Panc1 (cell line): Measurements from ENCODE around the gene TMUB2.

Source experiments
- CTCF ChIP-seq: fragments of 450-650 bp; IDR thresholded peaks from 2 replicates; pipeline ENCODE4 v1.5.1; 2017; ENCODE audit warnings: mild to moderate bottlenecking
- POLR2AphosphoS5 ChIP-seq: IDR thresholded peaks from 2 replicates; pipeline ENCODE4 v1.6.1; 2012; ENCODE audit warnings: mild to moderate bottlenecking, low read depth, low read length, moderate library complexity
- REST ChIP-seq, 2 experiments: IDR thresholded peaks; 2 replicates each; pipeline ENCODE4 v1.6.1; 2011 to 2012; ENCODE audit warnings: low read depth in 2 of 2, control low read depth in 1 of 2, low read length in 1 of 2, mild to moderate bottlenecking in 1 of 2, moderate library complexity in 1 of 2; ENCODE audit not compliant: insufficient read depth in 1 of 2
- SIN3A ChIP-seq: IDR thresholded peaks from 2 replicates; pipeline ENCODE4 v1.6.1; 2012; ENCODE audit warnings: low read depth, mild to moderate bottlenecking, low read length, moderate library complexity, borderline replicate concordance; ENCODE audit not compliant: insufficient read depth

- no peak for TF ChIP-seq CTCF
- TF ChIP-seq SIN3A: no peak
- TF ChIP-seq REST (IDR thresholded peaks at IDR 0.05; ENCODE audit: insufficient read depth in 1 of 2, low read depth in 2 of 2, low read length in 1 of 2): no peak
- TF ChIP-seq POLR2AphosphoS5: no peak
Measured at GRCh38 chr17:44204441-44204882, 17.7 kb downstream of the TMUB2 start.
